SK-N-SH (cell line): ENCODE measurements around the gene PERCC1. TPM values are rescaled to one million over a fixed set of nuclear protein-coding genes. Genes with fewer than 3 reads are reported as not detected.

Experiments
- CTCF ChIA-PET: fragments of 300-600, 350-600 bp; formaldehyde crosslinking; extraction: SDS; loops from one replicate; lab custom pipeline; 2021; lab: Yijun Ruan, JAX
- POLR2A ChIA-PET: fragments of 350-600 bp; sonication (Branson Sonifier 250); formaldehyde crosslinking; extraction: SDS; loops from one replicate; lab custom pipeline; 2020; ENCODE audit warnings: antibody characterized with exemption, inconsistent platforms; lab: Yijun Ruan, JAX
- DNase-seq: peaks from one replicate; pipeline ENCODE4 v3.0.0; 2012
- H2AFZ ChIP-seq: fragments of 200-600 bp; sonication (generic); 2 replicates; pipeline ENCODE4 v1.8.1; 2016; ENCODE audit warnings: antibody characterized with exemption, mild to moderate bottlenecking, low read depth
- H3F3A ChIP-seq: fragments of 200-600 bp; sonication (generic); replicated peaks from 2 replicates; pipeline ENCODE3; 2016; ENCODE audit warnings: antibody characterized with exemption, mild to moderate bottlenecking; ENCODE audit not compliant: insufficient read depth
- H3K27ac ChIP-seq, 2 experiments: fragments of 200-500 bp in 1 of 2; fragments of 200-600 bp in 1 of 2; sonication (Bioruptor generic) in 1 of 2; sonication (generic), shearing (Covaris generic) in 1 of 2; 2 replicates each; pipeline versions ENCODE4 v1.5.1 to v1.6.1; 2014 to 2016; ENCODE audit warnings: low read depth in 2 of 2, inconsistent platforms in 1 of 2, low read length in 1 of 2, mild to moderate bottlenecking in 1 of 2, mixed read lengths in 1 of 2
- H3K27me3 ChIP-seq: fragments of 200-600 bp; sonication (generic), shearing (Covaris generic); 2 replicates; pipeline ENCODE4 v1.6.1; 2016; ENCODE audit warnings: mixed run types; ENCODE audit not compliant: insufficient read depth
- H3K36me3 ChIP-seq, 2 experiments: fragments of 200-500 bp in 1 of 2; fragments of 200-600 bp in 1 of 2; sonication (Bioruptor generic) in 1 of 2; sonication (generic) in 1 of 2; replicated peaks in 1 of 2; 2 replicates each; pipeline versions ENCODE3 to v1.5.1; 2014 to 2016; ENCODE audit warnings: low read length in 1 of 2, mild to moderate bottlenecking in 1 of 2; ENCODE audit not compliant: insufficient read depth in 2 of 2, control insufficient read depth in 1 of 2
- H3K4me1 ChIP-seq, 2 experiments: fragments of 200-500 bp in 1 of 2; fragments of 200-600 bp in 1 of 2; sonication (Bioruptor generic) in 1 of 2; sonication (generic), shearing (Covaris generic) in 1 of 2; 2 replicates each; pipeline versions ENCODE4 v1.5.1 to v1.6.1; 2014 to 2016; ENCODE audit warnings: low read depth in 1 of 2, low read length in 1 of 2, mixed run types in 1 of 2; ENCODE audit not compliant: insufficient read depth in 2 of 2, control insufficient read depth in 1 of 2
- H3K4me2 ChIP-seq: fragments of 200-600 bp; sonication (generic), shearing (Covaris generic); 2 replicates; pipeline ENCODE4 v1.6.1; 2017; ENCODE audit warnings: mixed run types
- H3K4me3 ChIP-seq, 2 experiments: fragments of 200-500 bp in 1 of 2; fragments of 200-600 bp in 1 of 2; sonication (Bioruptor generic) in 1 of 2; sonication (generic), shearing (Covaris generic) in 1 of 2; 2 replicates each; pipeline versions ENCODE4 v1.5.1 to v1.8.1; 2014 to 2016; ENCODE audit warnings: low read depth in 2 of 2, inconsistent platforms in 1 of 2, low read length in 1 of 2, mild to moderate bottlenecking in 1 of 2, mixed read lengths in 1 of 2, moderate library complexity in 1 of 2
- H3K79me2 ChIP-seq: fragments of 200-600 bp; sonication (generic); 2 replicates; pipeline ENCODE4 v1.8.1; 2017; ENCODE audit warnings: mild to moderate bottlenecking; ENCODE audit not compliant: insufficient read depth
- H3K9ac ChIP-seq: fragments of 200-600 bp; sonication (generic); 2 replicates; pipeline ENCODE4 v1.6.1; 2017; ENCODE audit warnings: mixed run types
- H3K9me2 ChIP-seq: fragments of 200-600 bp; sonication (generic); 2 replicates; pipeline ENCODE4 v1.6.1; 2017; ENCODE audit warnings: mixed run types
- H3K9me3 ChIP-seq: fragments of 200-600 bp; sonication (generic); 2 replicates; pipeline ENCODE4 v1.6.1; 2017; ENCODE audit warnings: mixed run types, mild to moderate bottlenecking, moderate library complexity
- H4K20me1 ChIP-seq: fragments of 200-600 bp; sonication (generic); 2 replicates; pipeline ENCODE4 v1.6.1; 2017; ENCODE audit warnings: mild to moderate bottlenecking, mixed run types; ENCODE audit not compliant: insufficient read depth
- CTCF ChIP-seq: fragments of 200-600 bp; sonication (generic); IDR thresholded peaks from 2 replicates; pipeline ENCODE4 v1.6.1; 2017; ENCODE audit warnings: antibody characterized with exemption, mild to moderate bottlenecking, moderate library complexity
- EZH2phosphoT487 ChIP-seq: fragments of 200-600 bp; sonication (generic); IDR thresholded peaks from 2 replicates; pipeline ENCODE4 v1.6.1; 2017; ENCODE audit warnings: low read depth, mixed run types, mild to moderate bottlenecking, antibody characterized with exemption, moderate library complexity, borderline replicate concordance
- FOXJ3 ChIP-seq: sonication (generic); formaldehyde crosslinking; IDR thresholded peaks from 2 replicates; pipeline ENCODE4 v1.5.1; 2020; ENCODE audit warnings: mild to moderate bottlenecking, missing genetic modification reagents
- FOXM1 ChIP-seq: IDR thresholded peaks from 2 replicates; pipeline ENCODE4 v1.4.0; 2012; ENCODE audit warnings: low read depth, mild to moderate bottlenecking
- JUND ChIP-seq: IDR thresholded peaks from 2 replicates; pipeline ENCODE4 v1.4.0; 2012
- MEF2A ChIP-seq: IDR thresholded peaks from 2 replicates; pipeline ENCODE4 v1.4.0; 2012; ENCODE audit warnings: low read depth, borderline replicate concordance
- NFIC ChIP-seq: IDR thresholded peaks from 2 replicates; pipeline ENCODE4 v1.4.0; 2012; ENCODE audit warnings: borderline replicate concordance
- PBX3 ChIP-seq: IDR thresholded peaks from 2 replicates; pipeline ENCODE4; 2012
- RXRA ChIP-seq: IDR thresholded peaks from 2 replicates; pipeline ENCODE4 v1.4.0; 2012; ENCODE audit warnings: low read depth, mild to moderate bottlenecking, borderline replicate concordance
- SIN3A ChIP-seq: IDR thresholded peaks from 2 replicates; pipeline ENCODE4 v1.6.1; 2012; ENCODE audit warnings: low read depth, mild to moderate bottlenecking, low read length, moderate library complexity, borderline replicate concordance
- TAF1 ChIP-seq: IDR thresholded peaks from 2 replicates; pipeline ENCODE4 v1.6.1; 2012; ENCODE audit warnings: low read depth, mild to moderate bottlenecking, low read length, moderate library complexity, borderline replicate concordance
- YY1 ChIP-seq: IDR thresholded peaks from 2 replicates; pipeline ENCODE4 v1.4.0; 2012; ENCODE audit warnings: low read depth, mild to moderate bottlenecking
- WGBS: methylation state at CpG from one replicate; pipeline ENCODE4 v1.1.6; 2017; ENCODE audit warnings: low lambda C conversion rate; 5-methylcytosine and 5-hydroxymethylcytosine counted together
- polyA plus RNA-seq, 3 experiments: library from polyadenylated mRNA; depleted of rRNA; stranded (reverse); fragments of >200 nt; gene quantifications; 2 replicates each; pipeline ENCODE4 v1.2.3, GENCODE V29; 2012
- TF ChIP-seq, protein P1 (sequence below): fragments of 150-350 bp; IDR thresholded peaks from 2 replicates; pipeline ENCODE4 v1.6.1; 2017; ENCODE audit warnings: antibody characterized with exemption, low read length, low read depth, borderline replicate concordance

Gene PERCC1
- polyA plus RNA-seq, 1 of the 3 experiments (the other 2 are of a cell fraction) = not detected

DNA sequence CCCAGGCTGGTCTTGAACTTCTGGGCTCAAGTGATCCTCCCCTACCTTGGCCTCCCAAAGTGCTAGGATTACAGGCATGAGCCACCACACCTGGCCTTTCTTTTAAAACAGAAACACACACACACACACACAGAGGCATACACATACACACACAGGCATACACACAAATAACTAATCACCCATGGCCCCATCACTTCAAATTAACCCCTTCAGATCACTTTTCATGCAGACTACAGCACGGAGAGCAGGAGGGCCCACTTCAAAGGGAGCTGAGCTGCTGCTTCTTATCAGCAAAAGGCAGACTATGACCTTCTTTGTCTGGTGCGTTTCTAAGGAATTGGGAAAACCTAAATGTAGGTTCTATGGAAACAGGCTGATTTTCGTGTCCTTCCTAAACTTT, 42.1 kb downstream of the PERCC1 start:
- Histone ChIP-seq H4K20me1 (0 out of 2 replicates have a peak, but pooled peaks cover under 1% of the 10 kb centered on the region), H3K36me3 (no peaks in the 10 kb centered on the region), H2AFZ (no peak overlapping the region), H3K4me3 (no peak overlapping the region), H3K27ac (no peak overlapping the region), H3K9me2 (no peaks in the 10 kb centered on the region), H3K27me3 (no peaks in the 10 kb centered on the region), H3K9me3 (no peaks in the 10 kb centered on the region), H3K79me2 (peaks cover 64% of the 10 kb centered on the region), H3K4me1 (peaks cover 5 to 11% of the 10 kb centered on the region in 2 experiments; a peak in 2 of 4 replicates), H3K9ac (no peak overlapping the region), H3F3A (peaks cover 2% of the 10 kb centered on the region), H3K4me2 (no peak overlapping the region)
- POLR2A ChIA-PET = no interaction called here
- no peak for DNase-seq
- CTCF ChIA-PET = no interaction called here
- 92% methylated on average over 3 of the region's 3 CpGs for WGBS
- TF ChIP-seq JUND (no peak), YY1 (no peak)

DNA sequence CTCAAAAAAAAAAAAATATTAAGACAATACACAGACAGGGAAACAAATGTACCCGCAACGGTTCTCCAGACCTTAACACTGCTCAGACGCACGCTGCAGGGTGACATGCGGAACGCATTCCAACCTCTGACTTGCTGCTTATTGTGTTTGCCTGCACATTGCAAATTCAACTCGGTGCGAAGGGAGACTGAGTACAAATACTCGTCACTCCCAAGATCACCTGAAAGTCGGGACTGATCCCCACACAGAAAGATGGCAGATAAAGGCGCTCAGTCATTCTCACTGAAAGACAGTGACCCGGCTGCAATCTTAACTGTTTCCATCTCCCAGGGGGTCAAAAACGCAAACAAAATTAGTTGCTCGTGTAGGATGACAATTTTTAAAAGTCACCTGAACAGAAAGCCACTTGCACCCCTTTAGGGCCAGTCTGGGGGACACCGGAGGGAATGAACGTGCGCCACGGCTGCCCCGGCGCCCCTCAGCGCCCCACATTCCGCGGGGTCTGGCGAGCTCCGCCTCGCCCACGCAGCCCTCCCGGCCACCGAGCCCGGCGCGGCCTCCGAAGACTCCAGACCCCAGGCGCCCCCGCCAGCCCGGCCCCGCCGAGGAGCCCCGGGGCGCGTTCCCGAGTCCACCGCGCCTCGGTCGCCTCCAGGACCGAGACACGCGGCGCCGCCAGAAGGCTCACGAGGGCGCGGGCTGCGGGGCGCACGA, 43.4 kb downstream of the PERCC1 start:
- ChIA-PET POLR2A (interaction anchor here (1.1 kb wide), 1 partner anchor 53 kb away, joined by 5 read pairs; the partner anchor contains the start of gene UQCC4), CTCF (no interaction called here)
- no peaks in the 10 kb centered on the region for H3K9me3 ChIP-seq
- H3K27ac ChIP-seq = no peak overlapping the region; a peak in 1 of 4 replicates
- H3K4me3 ChIP-seq = peak overlapping the region; percentile 72 to 75
- no peaks in the 10 kb centered on the region for H4K20me1 ChIP-seq
- peak overlapping the region; percentile 72; the same call in 1 of the 2 replicates for H2AFZ ChIP-seq
- WGBS = 36% methylated on average over 13 of the region's 57 CpGs
- no peak for TF ChIP-seq PBX3
- TF ChIP-seq TAF1 = no peak
- TF ChIP-seq FOXJ3 (CRISPR knock-in tag) = no peak
- no peak for TF ChIP-seq RXRA
- no peak for TF ChIP-seq SIN3A
- no peak for TF ChIP-seq CTCF
- TF ChIP-seq, protein P1, sequence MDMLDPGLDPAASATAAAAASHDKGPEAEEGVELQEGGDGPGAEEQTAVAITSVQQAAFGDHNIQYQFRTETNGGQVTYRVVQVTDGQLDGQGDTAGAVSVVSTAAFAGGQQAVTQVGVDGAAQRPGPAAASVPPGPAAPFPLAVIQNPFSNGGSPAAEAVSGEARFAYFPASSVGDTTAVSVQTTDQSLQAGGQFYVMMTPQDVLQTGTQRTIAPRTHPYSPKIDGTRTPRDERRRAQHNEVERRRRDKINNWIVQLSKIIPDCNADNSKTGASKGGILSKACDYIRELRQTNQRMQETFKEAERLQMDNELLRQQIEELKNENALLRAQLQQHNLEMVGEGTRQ = no peak
- TF ChIP-seq NFIC = no peak
- no peak for TF ChIP-seq EZH2phosphoT487
- TF ChIP-seq FOXM1 = no peak
- TF ChIP-seq MEF2A = no peak
- peak overlapping the region; percentile 88 for H3K4me2 ChIP-seq
- H3K4me1 ChIP-seq = peaks cover 5 to 11% of the 10 kb centered on the region in 2 experiments; a peak in 2 of 4 replicates
- peaks cover 58% of the 10 kb centered on the region for H3K79me2 ChIP-seq
- peak; percentile 70 for DNase-seq
- H3F3A ChIP-seq = peaks cover 2% of the 10 kb centered on the region
- H3K9ac ChIP-seq = peak overlapping the region; percentile 93
- no peaks in the 10 kb centered on the region for H3K27me3 ChIP-seq
- no peaks in the 10 kb centered on the region for H3K9me2 ChIP-seq
- H3K36me3 ChIP-seq = no peaks in the 10 kb centered on the region
